NCI-H2227 (cell line): ENCODE data around the gene ZNF605.
A peak's percentile ranks its signal among the peaks of the same experiment; 100 is the strongest.
"Not testable (repeated sequence)": the region's sequence is repeated elsewhere in the genome, so short reads cannot be mapped to it uniquely, and the experiment has no call there.

Experiments
- DNase-seq: peaks from one replicate; lab custom pipeline; 2025; ENCODE audit not compliant: unreplicated experiment; lab: John Stamatoyannopoulos, UW

Gene ZNF605

GRCh38 chr12:132908145-132909029, 47.7 kb downstream of the ZNF605 start:
- DNase-seq: peak; percentile 99

- DNase-seq: not testable (repeated sequence)
Observed at GRCh38 chr12:132907789-132908144, 48.3 kb downstream of the ZNF605 start.

- peak; percentile 33 for DNase-seq
Observed at GRCh38 chr12:132907216-132907615, 48.9 kb downstream of the ZNF605 start.

GRCh38 chr12:132904718-132905328, 51.3 kb downstream of the ZNF605 start:
- DNase-seq: peak; percentile 2

- no peak for DNase-seq
Observed at GRCh38 chr12:132899033-132899432, 57.1 kb downstream of the ZNF605 start.

GRCh38 chr12:132888852-132889251, 67.3 kb downstream of the ZNF605 start:
- DNase-seq: no peak

- peak; percentile 99 for DNase-seq
Observed at GRCh38 chr12:132887513-132888351, 68.4 kb downstream of the ZNF605 start, which contains the start of gene CHFR. Gene CHFR, minus strand, starts transcription at chr12:132887605. Its CDS starts 277 bp downstream, at chr12:132887328.

GRCh38 chr12:132886529-132887477, 69.3 kb downstream of the ZNF605 start:
- DNase-seq: peak; percentile 79

GRCh38 chr12:132881818-132882217, 74.3 kb downstream of the ZNF605 start:
- no peak for DNase-seq

GRCh38 chr12:132874620-132875019, 81.5 kb downstream of the ZNF605 start:
- DNase-seq: not testable (repeated sequence)

GRCh38 chr12:132874175-132874574, 81.9 kb downstream of the ZNF605 start:
- DNase-seq: no peak

- no peak for DNase-seq
Observed at GRCh38 chr12:132873724-132874123, 82.4 kb downstream of the ZNF605 start.

- DNase-seq: no peak
Observed at GRCh38 chr12:132872975-132873421, 83.1 kb downstream of the ZNF605 start.

GRCh38 chr12:132872073-132872855, 83.8 kb downstream of the ZNF605 start:
- DNase-seq: no peak

- no peak for DNase-seq
Observed at GRCh38 chr12:132869551-132869950, 86.6 kb downstream of the ZNF605 start.
